Ammon's horn (tissue), 1 donor: ENCODE data around the gene KRT36.

Experiments used
- DNase-seq: peaks from one replicate; pipeline ENCODE4 v3.0.0-alpha.2; 2016; ENCODE audit warnings: low spot score

KRT36 gene

GRCh38 chr17:41500131-41500911, 10.6 kb upstream of the KRT36 start:
- no peak for DNase-seq

DNA sequence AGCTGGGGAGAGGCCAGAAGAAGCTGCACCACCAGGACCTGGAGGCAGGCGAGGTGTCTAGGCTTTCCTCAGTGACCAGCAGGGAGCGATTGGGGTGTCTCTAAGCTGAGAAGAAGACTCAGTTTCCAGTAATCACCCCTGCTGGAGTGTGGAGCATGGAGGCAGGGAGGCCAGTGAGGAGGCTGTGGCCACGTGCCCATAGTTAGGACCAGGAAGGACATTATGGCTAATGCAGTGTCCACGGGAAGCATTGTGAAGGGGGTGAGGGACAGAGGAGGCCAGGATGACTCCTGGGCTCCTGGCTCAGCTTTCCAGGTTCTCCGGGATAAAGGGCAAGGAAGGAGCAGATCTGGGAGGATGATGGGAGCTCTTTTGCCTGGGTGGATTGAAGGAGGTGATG, 10.0 kb upstream of the KRT36 start:
- no peak for DNase-seq

DNA sequence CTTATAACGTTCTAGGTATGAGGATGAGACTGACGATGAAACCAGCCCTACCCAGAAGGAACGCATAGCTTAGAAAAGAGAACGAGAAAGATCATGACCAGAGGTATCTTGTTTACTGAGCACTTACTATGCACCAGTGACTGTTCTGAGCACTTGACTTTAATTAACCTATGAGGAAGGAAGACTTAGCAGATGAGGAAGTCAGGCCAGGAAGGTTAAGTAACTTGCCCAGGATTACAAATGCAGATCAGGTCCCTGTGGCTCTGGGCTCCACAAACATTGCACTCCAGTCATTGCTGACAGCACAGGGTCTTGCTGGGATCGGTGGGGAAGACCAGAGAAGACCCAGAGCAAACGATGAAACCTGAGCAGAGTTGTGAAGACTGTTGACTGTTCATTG, 8.6 kb upstream of the KRT36 start:
- DNase-seq = peak; percentile 12

- DNase-seq = peak; percentile 64
Measured at GRCh38 chr17:41496803-41497484, 7.2 kb upstream of the KRT36 start.

- no peak for DNase-seq
Measured at GRCh38 chr17:41494524-41494923, 4.8 kb upstream of the KRT36 start.

GRCh38 chr17:41492771-41493170, 3.1 kb upstream of the KRT36 start:
- DNase-seq = peak; percentile 22

GRCh38 chr17:41492351-41492750, 2.6 kb upstream of the KRT36 start:
- peak; percentile 19 for DNase-seq

- DNase-seq = no peak
Measured at GRCh38 chr17:41491476-41491875, 1.8 kb upstream of the KRT36 start.

DNA sequence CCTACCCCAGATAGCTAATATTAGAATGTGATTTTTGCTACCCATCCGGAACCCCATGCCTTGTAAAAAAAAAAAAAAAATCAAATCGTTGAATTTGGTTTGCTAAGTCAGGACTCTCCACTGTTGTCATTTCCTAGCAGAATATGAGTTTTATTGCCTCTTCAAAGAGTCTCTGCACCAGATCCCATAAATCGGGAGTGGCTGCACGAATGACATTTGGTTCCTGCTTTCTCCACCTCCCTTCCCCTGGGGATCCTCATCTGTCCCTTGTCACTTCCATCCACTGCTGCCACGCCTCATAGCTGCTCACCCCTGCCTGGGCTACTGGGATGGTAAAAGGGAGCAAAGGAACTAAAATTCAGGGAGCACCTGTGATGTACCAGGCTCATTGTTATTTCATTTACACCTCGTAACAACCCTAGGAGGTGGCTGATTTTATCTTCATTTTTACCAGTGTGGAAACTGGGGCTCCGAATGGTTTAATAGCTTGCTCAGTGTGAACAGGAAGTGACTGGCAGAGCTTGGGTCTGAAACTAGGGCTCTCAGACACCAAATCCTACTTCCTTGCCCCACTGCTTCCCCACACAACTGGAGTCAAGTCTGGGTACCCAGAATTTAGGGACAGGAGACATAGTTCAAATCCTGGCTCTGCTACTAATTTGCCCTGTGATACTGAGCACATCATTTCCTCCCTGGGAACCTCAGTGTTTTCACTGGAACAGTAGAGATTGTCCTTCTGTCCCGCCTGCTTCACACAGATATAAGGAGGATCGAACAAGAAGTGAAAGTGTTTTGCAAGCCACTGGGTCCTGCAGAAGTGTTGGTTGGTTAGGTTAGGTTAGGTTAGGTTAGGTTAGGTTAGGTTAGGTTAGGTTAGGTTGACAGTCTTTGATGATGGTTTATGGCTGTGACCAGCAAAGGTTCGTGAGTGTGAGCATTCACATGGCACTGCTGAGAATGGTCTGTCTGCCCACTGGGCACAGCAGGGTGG, 585 bp upstream of the KRT36 start:
- DNase-seq = peak; percentile 14

DNA sequence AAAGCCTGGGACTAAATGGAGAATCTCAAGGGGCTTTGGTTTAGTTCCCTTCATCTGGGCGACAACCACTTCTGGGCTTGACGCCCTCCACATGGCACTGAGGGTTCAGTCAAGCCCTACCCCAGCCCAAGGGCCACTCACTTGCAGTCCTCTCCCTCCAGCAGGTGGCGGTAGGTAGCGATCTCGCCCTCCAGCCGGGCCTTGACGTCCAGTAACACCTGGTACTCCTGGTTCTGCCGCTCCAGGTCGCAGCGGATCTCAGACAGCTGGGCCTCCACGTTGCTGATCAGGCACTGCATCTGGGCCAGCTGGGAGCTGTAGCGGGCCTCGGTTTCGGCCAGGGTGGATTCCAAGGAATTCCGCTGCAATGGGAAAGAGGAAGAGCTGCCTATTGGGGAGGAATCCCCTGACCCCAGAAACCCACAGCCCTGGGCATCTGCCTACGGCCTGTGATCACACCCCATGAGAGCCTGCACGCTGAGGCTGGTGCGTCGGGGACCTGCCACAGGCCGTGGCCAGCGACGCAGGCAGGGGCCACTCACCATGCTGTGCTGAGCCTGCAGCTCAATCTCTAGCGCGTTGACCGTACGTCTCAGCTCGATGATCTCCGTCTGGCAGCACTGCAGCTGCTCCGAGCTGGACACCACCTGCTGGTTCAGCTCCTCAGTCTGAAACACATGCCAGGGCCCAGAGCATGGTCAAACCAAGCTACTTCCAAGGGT, 2.7 kb downstream of the KRT36 start:
- DNase-seq = no peak

- DNase-seq = no peak
Measured at GRCh38 chr17:41486316-41486715, 3.4 kb downstream of the KRT36 start.

GRCh38 chr17:41484920-41485904, 4.5 kb downstream of the KRT36 start:
- DNase-seq = no peak

DNA sequence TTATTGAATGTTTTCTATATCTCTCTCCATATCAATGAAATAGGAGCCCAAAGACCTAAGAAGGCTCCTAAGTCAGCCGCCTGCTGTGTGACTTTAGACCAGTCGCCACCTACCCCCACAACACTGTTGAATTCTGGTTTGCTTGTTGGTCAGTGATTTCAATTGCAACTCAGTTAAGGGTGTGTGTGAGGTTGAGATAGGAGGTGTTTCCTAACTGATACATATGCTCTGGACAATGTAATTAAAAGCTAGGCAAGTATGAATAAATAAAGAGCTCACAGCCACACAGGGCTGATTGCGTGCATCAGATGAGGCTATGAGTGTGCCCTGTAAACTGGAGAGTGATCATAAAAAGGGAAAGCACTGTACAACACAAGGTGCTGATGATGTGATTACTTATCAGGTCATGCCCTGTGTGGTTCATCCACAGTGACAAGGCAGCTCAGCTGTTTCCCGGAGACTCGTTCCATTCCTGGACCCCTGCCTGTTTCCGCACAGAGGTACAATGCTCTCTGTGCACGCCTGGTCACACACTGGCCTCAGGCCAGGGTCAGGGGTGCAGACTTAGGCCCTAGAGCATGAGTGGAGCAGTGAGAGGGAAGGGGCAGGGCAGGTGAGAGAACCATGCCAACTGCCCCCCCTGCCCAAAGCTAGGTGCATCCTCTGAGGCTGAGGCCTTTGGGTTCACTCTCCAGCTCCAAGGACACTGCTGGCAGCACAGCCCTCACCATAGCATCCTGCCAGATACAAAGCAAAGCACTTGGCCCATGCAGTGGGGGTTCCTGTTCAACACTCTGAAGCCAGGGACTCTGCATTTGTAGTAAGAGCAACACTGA, 5.5 kb downstream of the KRT36 start:
- no peak for DNase-seq

GRCh38 chr17:41483531-41483930, 6.2 kb downstream of the KRT36 start:
- DNase-seq = no peak

DNA sequence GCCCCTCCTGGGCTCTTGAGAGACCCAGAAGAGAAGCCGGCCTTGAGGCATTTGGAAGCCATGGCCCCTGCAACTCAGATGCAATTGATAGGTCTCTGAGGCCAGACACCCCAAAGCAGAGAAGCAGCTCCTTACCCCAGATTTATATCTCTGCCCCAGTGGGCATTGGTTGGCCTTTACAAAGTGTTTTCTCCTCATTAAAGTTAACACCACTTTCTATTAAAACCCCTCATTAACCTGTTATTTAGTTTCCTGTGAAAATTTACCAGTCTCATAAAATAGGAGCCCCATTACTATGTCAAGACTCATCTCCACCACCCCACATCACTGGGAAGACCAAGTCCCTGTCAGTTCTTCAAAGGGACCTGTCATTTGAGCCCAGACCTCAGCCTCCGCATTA, 8.7 kb downstream of the KRT36 start, which contains the start of gene KRT35:
KRT35 (minus strand) TSS at position 116 of the 400 bp plus-strand sequence; CDS start at position 62, 54 bp downstream.
- DNase-seq = no peak

DNA sequence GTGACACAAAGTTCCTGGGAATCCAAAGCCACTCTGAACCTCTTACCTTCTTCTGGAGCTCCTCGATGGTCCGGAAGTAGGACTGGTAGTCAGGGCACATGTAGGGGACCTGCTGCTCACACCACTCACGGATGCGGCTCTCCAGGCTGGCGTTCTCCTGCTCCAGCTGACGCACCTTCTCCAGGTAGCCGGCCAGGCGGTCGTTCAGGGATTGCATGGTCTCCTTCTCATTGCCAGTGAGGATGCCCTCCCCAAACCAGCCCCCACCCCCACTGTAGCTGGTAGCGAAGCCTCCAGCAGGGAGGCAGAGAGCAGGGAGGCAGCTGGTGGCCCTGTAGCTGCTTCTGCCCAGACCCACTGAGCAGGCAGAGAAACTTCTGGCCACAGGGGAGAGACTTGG, 9.1 kb downstream of the KRT36 start:
- no peak for DNase-seq

DNA sequence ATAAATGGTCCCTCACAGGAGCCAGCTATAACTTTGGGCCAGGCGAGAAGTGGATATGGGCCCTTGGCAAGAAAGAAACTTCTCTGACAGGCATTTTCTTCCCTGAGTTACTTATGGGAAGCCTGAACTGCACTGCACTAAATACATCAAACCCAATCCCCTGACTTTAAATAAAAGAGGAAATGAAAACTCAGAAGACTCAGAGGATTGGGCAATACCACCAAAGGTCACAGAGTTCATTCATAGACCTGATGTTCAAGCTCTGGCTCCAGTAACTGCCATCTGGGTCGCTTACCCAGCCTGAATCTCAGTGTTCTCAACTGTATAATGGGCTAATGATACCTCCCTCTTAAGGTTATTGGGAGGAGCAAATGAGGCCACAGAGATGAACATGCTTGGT, 9.6 kb downstream of the KRT36 start:
- DNase-seq = no peak

GRCh38 chr17:41478237-41478636, 11.5 kb downstream of the KRT36 start:
- no peak for DNase-seq
